Measurements from ENCODE around the gene FMR1.

Gene FMR1

DNA sequence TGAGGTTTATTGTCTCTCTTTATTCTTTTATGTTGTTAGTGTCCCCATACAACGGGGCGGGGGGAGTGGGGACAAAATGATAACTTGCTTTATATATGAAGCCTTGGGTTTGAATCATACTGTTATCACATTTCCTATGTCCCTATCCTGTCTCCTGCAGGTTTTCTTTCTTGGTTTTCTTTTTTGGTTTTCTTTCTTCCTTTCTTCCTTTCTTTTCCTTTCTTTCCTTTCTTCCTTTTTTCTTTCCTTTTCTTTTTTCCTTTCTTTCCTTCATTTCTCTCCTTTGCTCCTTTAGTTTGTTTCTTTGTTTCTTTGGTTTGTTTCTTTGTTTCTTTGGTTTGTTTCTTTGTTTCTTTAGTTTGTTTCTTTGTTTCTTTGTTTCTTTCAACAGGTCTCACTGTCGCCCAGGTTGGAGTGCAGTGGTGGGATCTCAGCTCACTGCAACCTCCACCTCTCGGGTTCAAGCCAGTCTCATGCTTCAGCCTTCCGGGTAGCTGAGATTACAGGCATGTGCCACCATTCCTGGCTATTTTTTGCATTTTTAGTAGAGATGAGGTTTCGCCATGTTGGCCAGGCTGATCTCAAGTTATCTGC is 4.8 kb downstream of the FMR1 start:
- DNase-seq (ENCODE audit: low read depth, low spot score): no peak

DNA sequence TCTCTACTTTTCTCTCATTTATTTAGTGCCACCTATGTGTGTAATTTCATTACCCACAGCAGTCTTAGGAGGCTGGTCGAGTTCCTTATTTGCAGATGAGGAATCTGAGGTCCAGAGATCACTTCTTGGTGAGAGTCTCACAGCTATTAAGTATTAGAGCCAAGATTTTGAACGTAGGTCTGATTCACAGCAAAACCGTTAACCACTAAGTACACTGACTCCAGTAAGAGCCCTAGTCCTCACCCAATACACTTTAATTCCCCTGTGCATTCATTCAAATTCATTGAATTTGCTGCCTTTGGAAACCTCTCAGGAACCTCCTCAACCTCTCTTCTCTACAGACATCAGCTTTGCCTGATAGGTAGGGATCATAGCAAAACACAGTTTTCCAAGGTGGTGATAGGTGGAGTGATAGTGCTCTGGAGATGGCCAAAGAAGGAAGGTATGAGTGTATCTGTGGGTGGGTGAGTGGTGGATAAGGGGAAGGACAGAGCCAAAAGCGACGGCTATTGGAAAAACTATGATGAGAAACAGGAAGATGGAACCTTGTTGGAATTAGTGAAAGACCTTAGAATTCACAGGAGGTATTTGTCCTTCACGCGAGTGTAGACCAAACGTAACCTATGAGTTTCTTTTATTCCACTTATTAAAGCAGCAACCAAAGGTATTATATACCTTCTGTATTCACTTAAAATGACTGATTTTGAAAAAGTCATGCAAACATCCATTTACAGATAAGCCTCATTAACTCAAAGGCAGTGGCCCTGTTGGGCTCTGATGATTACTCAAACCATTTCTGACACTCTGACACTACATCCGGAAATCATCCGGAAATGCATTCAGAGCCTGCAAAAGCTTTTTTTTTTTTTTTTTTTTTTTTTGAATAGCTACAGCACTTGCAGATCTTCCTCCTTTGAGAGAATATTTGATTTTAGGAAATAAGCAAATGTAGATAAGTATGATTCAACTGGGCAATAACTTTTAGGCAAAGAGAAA is 6.3 kb downstream of the FMR1 start:
- no peak for DNase-seq (ENCODE audit: low read depth, low spot score)

GRCh38 chrX:147920161-147920666 is 8.5 kb downstream of the FMR1 start:
- DNase-seq (ENCODE audit: low read depth, low spot score): no peak

DNA sequence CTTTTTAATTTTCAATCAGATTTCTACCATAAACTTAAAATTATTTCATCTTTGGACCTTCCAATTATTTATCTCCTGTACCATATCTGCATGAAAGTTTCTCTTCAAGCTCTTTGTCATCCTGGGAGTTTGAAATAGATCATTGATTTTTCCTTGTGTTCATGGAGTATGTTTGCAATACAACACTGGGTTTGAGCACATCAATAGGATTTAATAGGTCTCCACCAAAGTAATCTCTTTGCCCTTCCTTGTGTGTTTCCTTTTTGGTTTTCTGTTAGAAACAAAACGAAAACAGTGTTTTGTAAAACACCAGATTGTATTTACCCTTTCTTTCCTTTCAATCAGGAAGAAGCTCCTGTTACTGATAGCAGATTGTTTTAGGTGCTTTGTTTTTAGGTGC is 11.9 kb downstream of the FMR1 start:
- no peak for DNase-seq (ENCODE audit: low read depth, low spot score)

DNA sequence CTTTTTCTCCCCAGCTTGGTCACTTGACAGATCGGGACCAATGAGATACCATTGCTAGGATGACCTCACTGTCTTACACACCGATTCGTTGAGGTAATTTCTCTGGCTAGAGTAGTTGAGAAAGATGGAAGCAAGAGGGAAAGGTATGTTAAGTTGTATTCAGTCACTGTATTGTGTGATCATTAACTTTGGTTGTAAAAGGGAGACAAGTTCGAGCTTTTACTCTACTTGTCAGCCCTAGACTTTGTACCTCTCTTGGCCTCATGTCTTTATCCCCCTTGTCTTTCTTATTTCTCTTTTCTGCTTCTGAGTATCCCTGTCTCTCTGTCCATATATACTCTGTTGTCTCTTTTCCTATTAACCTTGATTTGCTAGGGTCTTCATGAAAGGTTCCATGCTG is 15.5 kb downstream of the FMR1 start:
- no peak for DNase-seq (ENCODE audit: low read depth, low spot score)

DNA sequence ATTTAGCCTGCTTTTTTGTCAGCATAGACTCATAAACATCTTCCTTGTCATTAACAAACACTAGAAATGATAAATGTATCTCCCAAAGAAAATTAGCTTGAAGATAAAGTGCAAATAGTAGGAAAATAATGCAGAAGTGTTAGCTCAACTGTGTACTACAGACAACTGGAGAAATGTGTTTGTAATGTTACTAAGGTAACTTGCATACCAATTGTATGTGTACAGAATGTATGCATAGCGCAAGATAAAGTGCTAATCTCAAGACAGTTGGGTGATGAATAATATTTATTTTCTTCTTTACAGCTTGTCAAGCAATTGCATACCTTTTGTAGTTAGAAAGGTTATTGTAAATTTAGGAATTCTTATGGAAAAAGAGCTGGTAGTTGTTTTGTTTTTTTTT is 22.1 kb downstream of the FMR1 start:
- DNase-seq (ENCODE audit: low read depth, low spot score): no peak

DNA sequence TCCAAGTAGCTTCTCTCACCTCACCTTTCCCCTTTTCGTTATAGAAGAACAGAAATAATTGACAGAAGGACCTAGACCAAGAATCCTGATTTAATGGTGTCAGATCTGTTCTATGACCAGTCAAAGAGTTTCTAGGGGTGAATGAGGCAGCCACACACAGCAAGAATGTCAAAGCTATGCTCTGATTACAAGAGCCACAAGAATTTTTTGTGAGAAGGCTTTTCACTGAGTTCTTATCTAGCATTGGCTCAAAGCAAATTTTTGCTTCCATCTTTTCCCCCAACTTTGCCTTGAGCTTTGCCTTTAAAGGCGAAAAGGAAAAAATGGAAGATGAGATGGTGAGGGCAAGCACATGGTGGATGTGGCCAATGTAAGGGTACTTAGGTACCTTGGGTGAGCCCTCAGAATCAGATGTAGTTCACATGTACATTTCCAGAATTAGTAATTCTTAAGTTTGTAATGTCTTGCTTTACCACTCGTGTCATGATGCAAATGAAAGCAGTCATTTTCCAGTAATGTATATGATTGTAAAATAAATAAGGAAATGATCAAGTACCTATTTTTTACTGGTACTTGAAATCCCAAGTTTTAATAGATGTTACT is 23.5 kb downstream of the FMR1 start:
- DNase-seq (ENCODE audit: low read depth, low spot score): no peak

- DNase-seq (ENCODE audit: low read depth, low spot score): no peak
These were observed 33.6 kb downstream of the FMR1 start for GRCh38 chrX:147945286-147945685.

DNA sequence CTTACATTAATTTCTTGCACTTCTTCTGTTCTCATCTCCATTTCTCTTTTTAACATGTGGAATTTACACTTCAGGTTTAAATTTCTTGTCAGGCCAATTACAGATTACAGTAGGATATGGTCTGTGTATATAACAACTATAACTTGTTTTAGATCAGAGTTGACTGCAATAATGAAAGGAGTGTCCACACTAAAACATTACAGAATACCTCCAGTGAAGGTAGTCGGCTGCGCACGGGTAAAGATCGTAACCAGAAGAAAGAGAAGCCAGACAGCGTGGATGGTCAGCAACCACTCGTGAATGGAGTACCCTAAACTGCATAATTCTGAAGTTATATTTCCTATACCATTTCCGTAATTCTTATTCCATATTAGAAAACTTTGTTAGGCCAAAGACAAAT is 36.8 kb downstream of the FMR1 start:
- DNase-seq (ENCODE audit: low read depth, low spot score): no peak

GRCh38 chrX:147950352-147950751 is 38.6 kb downstream of the FMR1 start:
- no peak for DNase-seq (ENCODE audit: low read depth, low spot score)

DNA sequence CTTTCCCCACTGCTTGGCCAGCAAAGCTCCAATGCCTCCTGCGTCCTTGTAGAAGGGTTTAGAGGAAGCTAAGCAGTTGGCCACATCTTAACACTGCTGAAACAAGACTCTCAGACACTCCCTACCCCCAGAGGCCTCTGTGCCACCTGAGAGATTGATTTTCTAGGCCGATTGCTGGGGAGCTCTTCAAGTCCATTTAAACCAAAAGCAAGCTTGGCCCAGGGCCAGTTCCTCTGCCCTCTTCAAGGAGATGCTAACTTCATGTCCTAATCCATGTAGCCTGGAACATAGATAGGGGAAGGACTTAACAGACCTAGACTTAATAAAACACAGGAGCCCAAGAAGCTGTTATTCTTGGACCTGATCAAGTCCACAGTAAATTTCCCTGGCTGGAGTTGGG is 42.3 kb downstream of the FMR1 start:
- DNase-seq (ENCODE audit: low read depth, low spot score): no peak

DNA sequence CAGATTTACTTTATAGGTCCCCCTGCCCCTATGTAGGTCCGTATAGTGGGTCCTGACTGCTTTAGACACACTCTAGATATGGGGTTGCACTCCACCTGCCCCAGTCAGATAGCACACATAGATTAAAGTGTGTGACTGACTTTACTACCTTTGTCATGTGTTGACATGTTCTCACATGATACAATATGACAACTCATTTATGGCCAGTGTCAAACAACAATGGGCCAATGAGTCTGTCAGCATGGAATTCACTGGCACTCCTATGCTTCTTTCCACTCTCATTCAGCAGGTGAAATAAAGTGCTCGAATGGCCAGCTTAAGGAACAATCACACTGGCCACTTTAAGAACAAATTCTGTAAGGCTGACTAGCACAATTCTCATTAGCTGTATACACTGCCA is 45.6 kb downstream of the FMR1 start:
- DNase-seq (ENCODE audit: low read depth, low spot score): no peak

- DNase-seq (ENCODE audit: low read depth, low spot score): no peak
These were observed 46.6 kb downstream of the FMR1 start for GRCh38 chrX:147958291-147958690.

DNA sequence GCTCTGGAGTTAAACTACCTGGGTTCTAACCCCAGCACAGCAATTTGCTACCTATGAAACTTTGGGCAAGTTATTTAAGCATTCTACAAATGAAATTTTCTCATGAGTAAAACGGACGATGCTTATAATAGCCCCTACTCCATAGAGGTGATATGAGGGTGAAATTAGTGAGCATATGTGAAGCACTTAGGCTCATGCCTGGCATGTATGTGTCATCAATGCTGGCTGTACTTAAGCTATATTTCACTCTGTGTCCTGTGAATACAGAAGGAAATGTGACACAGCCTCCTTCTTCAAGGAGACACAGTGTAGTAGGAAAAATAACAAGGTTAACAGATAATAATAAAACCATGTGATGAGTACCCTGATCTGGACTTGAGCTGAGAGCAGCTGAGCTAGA is 49.0 kb downstream of the FMR1 start:
- no peak for DNase-seq (ENCODE audit: low read depth, low spot score)

- no peak for DNase-seq (ENCODE audit: low read depth, low spot score)
These were observed 50.8 kb downstream of the FMR1 start for GRCh38 chrX:147962476-147962875.

GRCh38 chrX:147978931-147979330 is 67.2 kb downstream of the FMR1 start:
- DNase-seq (ENCODE audit: low read depth, low spot score): no peak

- DNase-seq (ENCODE audit: low read depth, low spot score): no peak
These were observed 69.5 kb downstream of the FMR1 start, which contains the start of gene FMR1NB for GRCh38 chrX:147981038-147981752. Gene FMR1NB (plus strand): TSS chrX:147981337. CDS start chrX:147981403, 66 bp downstream.
